ENCODE measurements around the gene LY6G5C. TPM values are rescaled to one million over a fixed set of nuclear protein-coding genes. Genes with fewer than 3 reads are reported as not detected.

Gene LY6G5C, protein sequence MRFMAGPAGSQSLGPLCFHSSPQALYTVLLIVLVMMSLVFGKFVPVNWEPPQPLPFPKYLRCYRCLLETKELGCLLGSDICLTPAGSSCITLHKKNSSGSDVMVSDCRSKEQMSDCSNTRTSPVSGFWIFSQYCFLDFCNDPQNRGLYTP
- 0.95 and 1.3 TPM in 2 replicates for total RNA-seq (2014; rRNA removed; shearing (Covaris generic))
- polyA plus RNA-seq (2014; cell fraction: nucleus; rRNA removed) = not detected in 2 replicates

DNA sequence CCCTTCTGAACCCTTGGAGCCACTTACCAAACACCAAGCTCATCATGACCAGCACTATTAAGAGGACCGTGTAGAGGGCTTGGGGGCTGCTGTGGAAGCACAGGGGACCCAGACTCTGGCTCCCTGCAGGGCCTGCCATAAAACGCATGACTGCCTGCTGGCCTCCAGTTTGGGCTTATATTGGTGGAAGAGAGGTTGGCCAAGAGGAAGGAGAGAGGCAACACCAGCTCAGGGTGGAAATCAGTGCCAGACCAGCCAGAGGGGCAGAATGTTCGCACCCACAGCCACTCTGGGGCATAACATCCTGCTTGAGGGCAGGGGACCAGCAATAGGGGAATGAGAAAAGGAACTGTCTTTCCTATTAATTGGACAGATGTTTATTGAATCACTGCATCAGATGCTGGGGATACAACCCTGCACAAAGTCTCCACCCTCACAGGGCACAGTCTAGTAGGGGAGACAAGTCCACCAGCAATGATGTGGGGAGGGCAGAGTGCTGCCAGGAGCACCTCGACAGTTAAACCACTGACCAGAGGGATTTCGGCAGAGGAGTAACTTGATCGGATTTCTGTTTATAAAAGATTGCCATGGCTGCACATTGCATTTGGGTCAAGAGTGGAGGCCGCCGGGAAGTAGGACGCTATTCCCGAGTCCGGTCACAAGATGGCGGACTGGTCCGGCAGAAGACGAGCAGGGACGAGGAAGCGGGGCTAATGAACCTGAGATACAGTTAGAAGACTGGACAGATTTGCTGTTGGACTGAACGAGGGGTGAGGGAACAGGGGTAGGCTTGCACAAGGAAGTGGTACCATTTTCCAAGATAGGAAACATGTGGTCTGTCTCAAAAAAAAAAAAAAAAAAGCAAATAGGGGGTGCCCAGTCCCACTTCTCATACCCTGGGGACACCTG, at the start of gene LY6G5C:
Gene LY6G5C (minus strand): TSS at position 842 of the 909 bp plus-strand sequence. CDS start 694 bp downstream, at position 148.
- DNase-seq (ENCODE audit: extremely low read depth, low read depth) = peak; percentile 55

DNA sequence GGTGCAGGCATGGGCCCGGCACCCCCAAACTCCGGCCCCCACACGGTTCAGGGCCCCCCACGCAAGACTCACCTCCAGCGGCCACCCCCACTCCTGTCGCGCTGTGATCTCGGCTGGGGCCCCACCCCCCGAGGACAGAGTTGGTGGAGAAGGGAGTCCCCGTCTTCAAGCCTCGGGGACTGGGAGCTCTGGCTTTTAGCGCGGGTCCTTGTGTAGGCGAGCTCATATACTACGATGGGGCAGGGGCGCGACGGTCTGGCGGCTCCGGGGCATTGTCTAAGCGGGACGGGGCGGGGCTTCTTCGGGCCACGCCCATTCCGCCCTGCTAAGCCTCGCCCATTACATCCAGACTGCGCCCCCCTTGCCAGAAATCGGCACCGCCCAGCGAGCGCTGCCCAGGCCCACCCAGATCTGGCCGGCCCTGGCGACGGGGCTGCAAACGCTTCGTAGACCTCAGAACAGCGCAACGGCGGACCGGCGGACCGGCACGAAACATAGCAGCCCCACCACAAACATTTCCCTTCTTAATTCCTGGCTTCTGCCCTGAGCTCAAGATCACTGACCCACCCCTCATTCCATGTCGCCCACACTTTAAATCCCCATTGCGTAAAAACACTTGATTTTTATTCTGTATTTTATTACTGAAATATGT, 49.2 kb upstream of the LY6G5C start:
- no peak for DNase-seq (ENCODE audit: extremely low read depth, low read depth)

DNA sequence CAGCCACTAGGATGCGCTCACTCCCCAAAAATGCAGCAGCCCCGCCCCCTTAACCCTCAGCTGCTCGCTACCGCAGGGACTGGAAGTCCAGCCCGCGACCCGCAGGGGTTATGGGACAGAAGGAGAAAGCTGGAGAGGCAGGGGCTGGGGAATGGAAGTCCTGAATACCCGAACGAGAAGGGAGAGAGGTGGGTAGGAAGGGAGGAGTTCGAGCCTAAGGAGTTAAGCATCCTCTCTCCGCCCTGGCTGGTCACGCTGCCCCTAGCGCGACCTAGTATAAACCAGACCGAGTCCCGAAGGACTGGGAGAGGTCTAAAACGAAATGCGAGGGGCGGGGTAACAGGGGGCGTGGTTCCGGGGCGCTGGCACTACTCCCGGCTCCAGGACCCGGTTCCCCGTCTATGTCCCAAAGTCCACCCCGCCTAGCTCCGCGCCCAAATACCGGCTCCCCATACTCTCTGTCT, 48.7 kb upstream of the LY6G5C start:
- peak; percentile 76 for DNase-seq (ENCODE audit: extremely low read depth, low read depth)

DNA sequence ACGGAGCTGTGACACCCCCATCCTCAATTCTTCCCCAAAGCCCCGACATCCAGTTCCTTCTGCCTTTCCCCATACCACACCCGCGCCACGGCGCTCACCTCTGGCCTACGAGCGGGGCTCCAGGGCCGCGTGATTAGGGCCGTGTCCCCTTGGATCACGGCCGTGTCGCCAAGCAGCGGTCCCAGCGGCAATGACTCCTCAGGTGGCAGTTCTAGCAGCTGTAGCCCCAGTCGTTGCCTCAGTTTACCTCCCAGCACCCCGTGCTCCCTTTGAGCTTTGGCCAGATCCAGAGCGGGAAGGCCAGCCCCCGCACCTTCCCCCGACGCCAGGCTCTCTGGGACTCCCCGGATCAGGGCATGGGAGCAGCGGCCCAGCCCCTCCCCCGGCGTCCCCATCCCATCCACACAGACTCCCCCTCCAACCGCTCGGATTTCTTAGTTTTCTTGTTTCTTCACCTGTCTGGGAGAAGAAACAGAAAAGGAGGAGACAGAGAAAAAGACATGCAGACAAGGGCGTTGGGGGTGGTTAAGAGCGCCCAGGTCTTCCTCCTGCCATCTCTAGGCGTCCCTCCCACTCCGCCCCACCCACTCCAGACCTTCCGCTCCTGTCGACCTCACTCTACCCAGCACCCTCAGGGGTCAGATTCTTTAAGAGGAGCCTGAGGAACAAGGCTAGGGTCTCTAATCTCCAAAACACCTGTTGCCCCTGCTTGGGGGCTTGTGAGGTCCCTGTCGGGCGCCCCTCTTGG, 48.1 kb upstream of the LY6G5C start, which contains the start of gene DDAH2:
Gene DDAH2 (minus strand): TSS at position 533 of the 748 bp plus-strand sequence. CDS start 138 bp downstream, at position 395.
- no peak for DNase-seq (ENCODE audit: extremely low read depth, low read depth)

DNA sequence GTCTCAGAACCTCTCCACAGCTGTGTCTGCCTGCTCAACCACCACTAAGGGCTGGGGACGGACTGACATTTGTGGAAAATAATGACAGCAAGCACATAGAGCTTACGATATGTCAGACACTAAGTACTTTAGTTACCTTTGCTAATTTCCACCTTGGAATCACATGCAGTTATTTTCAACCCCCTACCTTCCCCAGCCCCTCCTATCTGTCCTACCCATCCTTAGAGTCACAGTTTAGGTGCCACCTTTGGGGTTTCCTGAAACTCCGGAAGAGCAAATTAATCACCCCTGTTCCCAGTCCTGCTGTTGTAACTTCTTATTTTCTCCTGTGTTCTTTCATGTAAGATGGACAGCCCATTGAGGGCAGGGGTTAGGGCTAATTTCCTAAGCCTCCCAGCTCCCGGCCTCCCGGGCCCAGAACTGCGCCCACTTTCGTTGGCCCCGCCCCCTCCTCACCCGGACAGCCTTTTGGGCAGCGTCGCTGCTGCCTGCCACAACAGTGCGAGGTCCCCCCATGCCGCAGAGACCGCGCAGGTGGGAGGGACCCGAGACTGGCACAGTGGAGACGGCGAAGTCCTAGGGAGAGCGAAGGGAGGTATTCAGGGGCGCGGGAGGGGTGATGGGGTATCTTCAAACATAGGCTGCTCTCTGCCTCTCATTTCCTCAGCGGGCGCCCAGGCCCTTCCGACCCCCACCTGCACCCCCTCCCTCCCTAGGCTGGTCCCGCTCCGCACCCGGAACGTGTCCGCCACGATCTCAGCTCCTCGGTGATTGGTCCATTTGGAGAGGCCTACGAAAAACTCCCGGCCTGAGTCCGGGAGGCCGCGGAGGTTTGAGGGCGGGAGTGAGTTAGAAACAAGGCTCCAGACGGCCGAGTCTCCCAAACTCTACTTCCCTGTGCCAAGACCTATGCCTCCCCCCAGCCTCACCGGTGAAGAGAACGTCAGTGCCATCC, 47.1 kb upstream of the LY6G5C start:
- no peak for DNase-seq (ENCODE audit: extremely low read depth, low read depth)

DNA sequence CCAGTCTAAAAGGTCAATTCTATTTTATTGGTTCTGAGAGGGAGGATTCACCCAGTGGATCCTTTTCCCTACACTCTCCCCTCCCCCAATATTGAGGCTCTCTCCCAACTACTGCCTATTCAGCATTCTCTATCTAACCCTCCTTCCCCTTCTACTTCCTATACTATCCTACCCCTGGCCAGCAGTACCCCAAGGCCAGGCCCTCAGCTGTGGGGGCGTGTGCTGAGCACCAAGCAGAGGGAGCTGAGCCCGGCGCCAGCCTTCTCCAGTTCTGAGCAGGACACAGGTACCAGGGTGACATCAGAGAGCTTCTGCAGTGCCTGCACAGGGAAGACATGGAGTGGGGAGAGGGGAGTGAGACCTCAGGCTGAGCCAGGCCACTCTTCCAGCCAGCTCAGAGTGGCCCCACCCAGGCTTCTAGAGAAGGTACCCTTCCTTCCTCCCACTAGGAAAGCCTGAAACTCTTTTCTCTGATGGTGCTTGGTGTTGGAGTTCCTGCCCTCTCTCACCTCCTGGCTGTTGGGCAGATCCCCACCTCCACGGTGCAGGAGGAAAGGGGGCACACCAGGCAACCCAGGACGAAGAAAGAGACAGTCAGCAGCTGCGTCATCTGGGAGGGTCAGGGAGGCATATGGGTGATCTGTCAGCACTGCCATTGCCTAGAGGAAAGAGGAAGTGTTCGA, 46.3 kb upstream of the LY6G5C start:
- DNase-seq (ENCODE audit: extremely low read depth, low read depth) = no peak

DNA sequence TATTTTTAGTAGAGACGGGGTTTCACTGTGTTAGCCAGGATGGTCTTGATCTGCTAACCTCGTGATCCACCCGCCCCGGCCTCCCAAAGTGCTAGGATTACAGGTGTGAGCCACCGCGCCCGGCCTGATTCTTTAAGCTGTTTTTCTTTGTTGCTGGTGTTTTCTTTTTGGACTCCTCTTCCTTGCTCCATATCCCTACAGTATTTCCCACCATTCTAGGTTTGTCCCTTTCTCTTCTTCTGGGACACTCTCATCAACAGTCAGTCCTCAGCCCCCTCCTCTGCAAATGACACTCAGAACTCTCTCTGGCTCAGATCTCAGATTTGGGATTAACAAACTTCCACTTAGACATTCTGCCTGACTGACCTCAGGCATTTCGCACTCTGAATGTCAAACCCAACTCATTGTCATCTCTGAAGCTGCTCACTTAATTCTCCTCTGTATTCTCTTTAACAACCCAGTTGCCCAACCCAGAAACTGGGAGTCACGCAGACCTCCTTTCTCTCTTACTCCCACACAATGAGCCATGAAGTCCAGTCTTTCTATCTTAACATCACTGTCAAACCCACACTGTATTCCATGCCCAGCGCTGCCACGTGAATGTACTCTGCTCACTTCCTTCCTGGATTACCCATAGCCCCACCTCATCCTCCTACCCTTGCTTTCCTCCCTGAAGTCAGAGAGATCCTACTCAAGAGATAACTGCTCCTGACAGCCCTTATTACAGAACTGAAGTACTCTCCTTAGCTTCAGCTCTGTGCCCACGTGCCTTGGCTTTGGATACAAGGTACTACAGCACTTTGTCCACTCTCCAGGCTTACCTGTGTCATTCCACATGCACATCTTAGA, 44.9 kb upstream of the LY6G5C start:
- DNase-seq (ENCODE audit: extremely low read depth, low read depth) = no peak

DNA sequence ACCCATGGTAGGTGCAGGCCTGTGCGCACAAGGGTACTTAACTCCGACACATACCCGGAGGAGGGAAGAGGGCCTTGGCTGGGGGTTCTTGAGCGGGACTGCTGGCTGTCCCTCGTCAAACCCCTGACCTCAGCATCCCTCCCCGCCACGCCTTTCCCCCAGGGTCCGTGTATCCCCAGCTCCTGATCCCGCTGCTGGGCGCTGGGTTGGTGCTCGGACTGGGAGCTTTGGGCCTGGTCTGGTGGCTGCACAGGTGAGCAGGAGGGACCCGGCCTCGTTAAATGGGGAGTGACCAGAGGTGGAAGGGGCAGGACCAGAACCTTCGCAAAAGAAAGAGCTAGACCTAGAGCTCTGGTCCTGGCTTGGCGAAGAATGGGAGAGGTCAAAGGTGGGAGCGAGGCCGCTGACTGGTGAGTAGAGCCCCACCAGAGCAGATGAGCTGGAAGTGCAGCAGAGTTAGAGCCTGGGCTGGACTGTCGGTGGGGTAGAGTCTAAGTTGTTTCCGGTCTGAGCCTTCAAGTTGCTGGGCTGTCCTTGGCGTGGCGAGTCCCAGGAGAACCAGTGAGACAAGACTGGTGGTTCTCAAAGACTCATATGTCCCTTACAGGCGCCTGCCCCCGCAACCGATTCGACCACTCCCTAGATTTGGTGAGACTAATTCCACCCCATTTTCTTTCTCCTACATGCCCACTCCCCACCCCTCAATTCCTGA, 43.3 kb upstream of the LY6G5C start:
- DNase-seq (ENCODE audit: extremely low read depth, low read depth) = no peak

DNA sequence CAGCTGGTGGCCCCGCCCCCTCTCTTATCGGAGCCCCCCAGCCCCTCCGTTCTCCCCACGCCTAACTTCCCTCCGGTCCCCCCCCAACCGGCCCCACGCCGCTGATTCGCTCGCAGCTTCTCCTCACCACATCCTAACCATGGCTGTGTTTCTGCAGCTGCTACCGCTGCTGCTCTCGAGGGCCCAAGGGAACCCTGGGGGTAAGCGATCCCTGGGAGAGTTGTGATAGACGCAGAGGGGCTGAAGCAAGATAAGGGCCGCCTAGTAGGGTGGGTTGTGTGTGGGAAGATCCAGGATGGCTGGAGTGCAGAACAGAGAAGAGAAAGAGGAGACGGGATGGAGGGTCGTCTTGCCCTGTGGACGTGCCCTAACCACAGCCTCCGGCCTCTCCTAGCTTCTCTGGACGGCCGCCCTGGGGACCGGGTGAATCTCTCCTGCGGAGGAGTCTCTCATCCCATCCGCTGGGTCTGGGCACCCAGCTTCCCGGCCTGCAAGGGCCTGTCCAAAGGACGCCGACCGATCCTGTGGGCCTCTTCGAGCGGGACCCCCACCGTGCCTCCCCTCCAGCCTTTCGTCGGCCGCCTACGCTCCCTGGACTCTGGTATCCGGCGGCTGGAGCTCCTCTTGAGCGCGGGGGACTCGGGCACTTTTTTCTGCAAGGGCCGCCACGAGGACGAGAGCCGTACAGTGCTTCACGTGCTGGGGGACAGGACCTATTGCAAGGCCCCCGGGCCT, 42.5 kb upstream of the LY6G5C start, which contains the start of gene MPIG6B:
Gene MPIG6B (plus strand): TSS at position 129 of the 735 bp plus-strand sequence. CDS start 11 bp downstream, at position 140.
- DNase-seq (ENCODE audit: extremely low read depth, low read depth) = no peak

DNA sequence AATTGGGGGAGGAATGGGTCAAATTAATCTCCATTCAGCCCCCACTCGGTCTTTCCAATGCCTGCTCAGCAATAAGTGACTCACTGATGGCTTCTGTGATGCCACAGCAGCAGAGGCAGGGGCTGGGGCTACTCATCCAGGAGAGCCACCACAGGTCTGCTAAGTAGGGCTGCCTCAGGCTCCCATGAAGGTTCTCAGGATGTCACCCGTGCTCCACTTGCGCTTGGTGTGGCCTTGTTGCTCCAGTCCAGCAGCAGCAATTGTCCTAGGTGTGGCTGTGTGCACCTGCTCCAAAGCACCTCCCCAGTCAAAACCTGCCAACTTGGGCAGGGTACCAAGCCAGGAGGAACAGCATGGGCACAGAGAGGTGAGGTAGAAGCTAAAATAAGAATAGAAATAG, 41.3 kb upstream of the LY6G5C start:
- DNase-seq (ENCODE audit: extremely low read depth, low read depth) = no peak

DNA sequence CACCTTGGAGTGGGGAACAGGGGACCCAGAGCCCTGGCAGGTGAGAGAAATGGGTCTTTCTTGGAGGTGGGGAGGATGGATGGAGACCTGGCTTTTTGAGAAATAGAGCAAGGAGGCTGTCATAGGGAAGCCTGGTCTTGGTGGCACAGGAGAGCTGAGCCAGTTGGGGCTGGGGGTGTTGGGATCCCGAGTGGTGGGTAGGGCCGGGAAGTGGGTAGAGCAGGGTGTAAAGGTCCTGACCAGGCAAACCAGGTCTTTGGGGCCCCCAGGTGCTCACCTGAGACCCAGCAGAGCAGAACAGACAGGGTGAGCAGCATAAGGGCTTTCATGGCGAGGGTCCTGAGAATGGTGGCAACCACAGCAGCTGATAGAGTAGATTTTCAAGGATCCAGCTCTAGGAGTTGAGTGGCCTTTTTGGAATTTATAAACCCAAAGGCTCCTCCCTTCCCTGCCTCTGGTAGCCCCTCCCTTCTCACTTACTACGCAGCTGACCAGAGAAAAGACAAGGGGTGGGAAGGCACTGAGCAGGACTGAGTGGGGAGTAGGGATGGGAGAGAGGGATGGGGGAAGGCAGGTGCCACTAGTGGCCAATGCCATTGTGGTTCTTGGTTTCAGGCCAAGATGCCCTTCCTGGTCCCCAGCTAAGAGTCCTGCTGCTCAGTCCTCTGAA, 40.6 kb upstream of the LY6G5C start, which contains the start of gene LY6G6C:
Gene LY6G6C (minus strand): TSS at position 396 of the 670 bp plus-strand sequence. CDS start 67 bp downstream, at position 329.
- DNase-seq (ENCODE audit: extremely low read depth, low read depth) = no peak

DNA sequence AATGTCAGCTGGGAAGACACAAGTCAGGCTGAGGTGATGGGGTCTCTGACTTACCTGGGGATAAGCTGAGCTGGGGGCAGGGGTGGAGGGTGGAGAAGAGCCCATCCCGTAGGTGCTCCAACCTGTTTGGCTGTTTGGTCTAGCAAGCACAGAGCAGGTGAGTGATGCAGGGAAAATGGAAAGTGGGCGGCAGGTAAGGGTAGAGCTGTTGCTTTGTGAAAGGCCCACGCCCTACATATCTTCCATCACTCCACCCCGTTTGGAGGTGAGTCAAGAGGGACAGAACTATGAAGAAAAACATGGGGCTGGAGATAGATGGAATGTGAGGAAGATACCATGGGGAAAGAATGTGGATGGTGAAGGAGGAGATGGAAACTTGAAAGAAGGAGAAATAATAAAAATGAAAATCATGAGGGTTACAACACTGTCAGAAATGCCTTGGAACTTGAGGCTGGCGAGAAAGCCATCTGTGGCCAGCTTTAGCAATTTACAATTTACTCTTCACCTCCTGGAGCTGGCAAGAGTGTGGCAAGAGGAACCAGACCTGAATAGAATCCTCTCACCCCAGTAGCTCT, 39.4 kb upstream of the LY6G5C start:
- no peak for DNase-seq (ENCODE audit: extremely low read depth, low read depth)

DNA sequence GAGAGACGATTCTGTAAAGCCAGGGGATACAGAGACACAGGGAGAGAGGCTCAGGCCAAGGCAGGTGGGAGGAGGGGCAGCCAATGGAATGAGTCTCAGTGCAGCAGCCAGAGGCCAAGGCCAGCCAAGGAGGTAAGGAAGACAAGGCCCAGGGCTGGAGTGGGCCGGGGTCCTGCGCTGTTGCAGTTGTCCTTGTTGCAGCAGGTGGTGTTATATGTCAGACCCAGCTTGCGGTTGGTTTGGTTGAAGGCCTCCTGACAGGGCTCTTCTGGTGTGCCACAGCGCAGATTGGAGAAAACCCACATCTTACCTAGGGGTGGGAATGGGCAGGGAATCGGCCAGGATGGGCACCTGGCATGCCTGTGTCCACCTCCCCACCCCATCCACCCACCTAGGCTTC, 38.1 kb upstream of the LY6G5C start:
- DNase-seq (ENCODE audit: extremely low read depth, low read depth) = no peak

DNA sequence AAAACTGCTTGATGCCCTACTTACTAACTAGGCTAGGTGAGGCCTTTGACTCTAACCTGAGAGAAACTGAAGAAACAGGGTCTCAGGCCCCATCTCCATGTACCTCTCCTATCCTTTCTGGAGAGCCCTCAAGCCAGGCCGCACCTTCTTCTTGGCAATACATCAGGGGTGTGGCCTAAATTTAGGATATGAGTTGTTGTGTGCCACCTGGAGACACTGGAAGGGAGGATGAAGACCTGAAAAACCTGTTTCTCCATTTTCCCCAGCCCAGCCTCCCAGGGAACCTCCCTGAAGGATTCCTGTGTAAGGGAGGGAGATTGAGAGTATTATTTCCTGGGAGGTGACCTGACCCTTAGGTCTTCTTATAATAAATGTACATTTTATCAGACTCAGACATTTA, 37.4 kb upstream of the LY6G5C start:
- DNase-seq (ENCODE audit: extremely low read depth, low read depth) = no peak

DNA sequence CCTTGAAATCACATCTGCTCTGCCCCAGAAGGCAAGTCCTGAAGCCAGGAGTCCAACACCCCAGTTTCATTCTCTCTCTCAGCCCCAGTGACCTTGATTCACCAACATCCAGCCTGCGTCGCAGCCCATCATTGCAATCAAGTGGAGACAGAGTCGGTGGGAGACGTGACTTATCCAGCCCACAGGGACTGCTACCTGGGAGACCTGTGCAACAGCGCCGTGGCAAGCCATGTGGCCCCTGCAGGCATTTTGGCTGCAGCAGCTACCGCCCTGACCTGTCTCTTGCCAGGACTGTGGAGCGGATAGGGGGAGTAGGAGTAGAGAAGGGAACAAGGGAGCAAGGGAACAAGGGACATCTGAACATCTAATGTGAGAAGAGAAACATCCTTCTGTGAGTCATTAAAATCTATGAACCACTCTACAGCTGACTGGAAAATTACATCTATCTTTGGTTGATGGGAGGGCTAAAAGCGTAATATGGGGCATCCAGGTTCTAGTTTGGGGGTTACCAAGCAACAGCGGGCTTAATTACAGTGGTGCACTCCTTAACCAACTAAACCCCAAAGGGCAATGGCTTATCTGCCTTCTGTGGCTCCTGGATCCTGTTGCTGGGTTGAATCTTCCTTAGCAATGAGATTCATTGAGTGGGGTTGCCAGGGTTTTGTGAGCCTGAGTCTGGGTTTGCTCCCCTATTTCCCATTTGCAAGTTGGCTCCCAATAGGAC, 36.8 kb upstream of the LY6G5C start:
- DNase-seq (ENCODE audit: extremely low read depth, low read depth) = no peak

Data from NCI-H460 (cell line).